HFF-Myc (cell line): ENCODE measurements around the gene RAD51B.
"Not testable (repeated sequence)": the region's sequence is repeated elsewhere in the genome, so short reads cannot be mapped to it uniquely, and the experiment has no call there.

ENCODE experiments used
- DNase-seq: peaks from one replicate; pipeline ENCODE4 v3.0.0-alpha.2; 2011; ENCODE audit warnings: low read depth; ENCODE audit errors: extremely low read depth
- H3K4me3 ChIP-seq: replicated peaks from 2 replicates; pipeline ENCODE4 v1.5.1; 2011; ENCODE audit warnings: low read depth, mild to moderate bottlenecking, control low read depth, low read length
- CTCF ChIP-seq: IDR thresholded peaks from 2 replicates; pipeline ENCODE4 v1.5.1; 2012; ENCODE audit warnings: mild to moderate bottlenecking, low read depth, low read length, control low read depth; ENCODE audit errors: missing control alignments

RAD51B gene

DNA sequence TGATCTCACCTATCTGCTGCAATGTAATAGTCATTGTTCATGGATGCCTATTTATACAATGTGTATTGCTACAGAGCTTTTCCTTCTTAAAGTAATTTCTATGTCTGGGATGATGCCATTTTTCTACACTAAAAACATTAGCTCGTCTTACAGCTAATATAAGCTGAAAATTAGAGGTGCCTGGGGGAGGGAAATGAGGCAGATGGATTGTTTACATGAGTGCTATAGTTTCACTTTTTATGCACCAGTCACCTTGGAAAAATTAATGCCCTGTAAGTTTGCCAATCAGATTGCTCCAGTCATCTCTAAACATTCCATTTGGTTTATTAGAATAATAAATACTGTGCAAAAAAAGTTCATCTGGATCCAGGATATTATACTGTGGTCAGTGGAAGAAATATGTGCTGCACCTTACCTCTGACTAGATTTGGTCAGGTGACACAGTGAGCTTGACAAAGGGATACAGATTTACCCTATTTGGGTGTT lies 436.2 kb downstream of the RAD51B start:
- no peak for DNase-seq
- no peak overlapping the region for H3K4me3 ChIP-seq
- TF ChIP-seq CTCF, result no peak

DNA sequence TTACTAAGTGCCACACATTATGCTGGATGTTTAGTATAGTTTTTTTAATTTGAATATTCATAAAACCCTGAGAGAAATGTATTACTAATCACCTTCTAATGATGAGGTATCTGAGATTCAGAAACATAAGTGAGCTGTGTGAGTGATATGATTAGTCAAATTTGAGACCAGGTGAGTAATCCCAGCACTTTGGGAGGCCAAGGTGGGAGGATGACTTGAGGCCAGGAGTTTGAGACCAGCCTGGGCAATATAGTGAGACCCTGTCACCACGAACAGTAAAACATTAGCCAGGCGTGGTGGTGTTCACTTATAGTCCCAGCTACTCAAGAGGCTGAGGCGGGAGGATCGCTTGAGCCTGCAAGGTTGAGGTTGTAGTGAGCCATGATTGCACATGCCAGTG lies 438.4 kb downstream of the RAD51B start:
- H3K4me3 ChIP-seq, result no peak overlapping the region
- no peak for DNase-seq
- TF ChIP-seq CTCF, result no peak

GRCh38 chr14:68258995-68259394 lies 439.4 kb downstream of the RAD51B start:
- not testable (repeated sequence) for DNase-seq, H3K4me3 ChIP-seq

GRCh38 chr14:68260121-68260520 lies 440.5 kb downstream of the RAD51B start:
- DNase-seq, result no peak
- no peak for TF ChIP-seq CTCF
- H3K4me3 ChIP-seq, result no peak overlapping the region

- TF ChIP-seq CTCF, result no peak
- DNase-seq, result no peak
Measured at GRCh38 chr14:68261092-68261842, 441.7 kb downstream of the RAD51B start.

DNA sequence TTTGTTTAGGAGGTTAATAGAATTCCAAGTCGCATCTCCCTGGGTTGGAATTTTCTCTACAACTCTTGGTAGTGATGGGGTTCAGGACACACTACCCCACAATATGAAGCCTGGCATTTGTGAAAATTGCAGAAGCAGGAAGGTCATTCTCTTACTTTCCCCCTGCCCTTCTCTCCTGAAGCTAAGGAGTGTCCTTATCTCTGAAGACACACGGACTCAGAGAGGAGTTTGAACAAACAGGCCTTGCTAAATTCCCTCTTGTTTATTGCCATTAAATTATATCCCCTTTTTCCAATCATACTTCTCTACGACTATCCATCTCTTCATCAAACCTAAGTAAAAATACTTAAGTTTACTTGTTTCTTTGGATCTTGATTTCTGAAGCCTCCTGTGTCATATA lies 443.0 kb downstream of the RAD51B start:
- TF ChIP-seq CTCF, result no peak
- H3K4me3 ChIP-seq, result no peak overlapping the region
- no peak for DNase-seq

More at GRCh38 chr14:68261092-68261842, 441.7 kb downstream of the RAD51B start:
- no peak overlapping the region for H3K4me3 ChIP-seq

DNA sequence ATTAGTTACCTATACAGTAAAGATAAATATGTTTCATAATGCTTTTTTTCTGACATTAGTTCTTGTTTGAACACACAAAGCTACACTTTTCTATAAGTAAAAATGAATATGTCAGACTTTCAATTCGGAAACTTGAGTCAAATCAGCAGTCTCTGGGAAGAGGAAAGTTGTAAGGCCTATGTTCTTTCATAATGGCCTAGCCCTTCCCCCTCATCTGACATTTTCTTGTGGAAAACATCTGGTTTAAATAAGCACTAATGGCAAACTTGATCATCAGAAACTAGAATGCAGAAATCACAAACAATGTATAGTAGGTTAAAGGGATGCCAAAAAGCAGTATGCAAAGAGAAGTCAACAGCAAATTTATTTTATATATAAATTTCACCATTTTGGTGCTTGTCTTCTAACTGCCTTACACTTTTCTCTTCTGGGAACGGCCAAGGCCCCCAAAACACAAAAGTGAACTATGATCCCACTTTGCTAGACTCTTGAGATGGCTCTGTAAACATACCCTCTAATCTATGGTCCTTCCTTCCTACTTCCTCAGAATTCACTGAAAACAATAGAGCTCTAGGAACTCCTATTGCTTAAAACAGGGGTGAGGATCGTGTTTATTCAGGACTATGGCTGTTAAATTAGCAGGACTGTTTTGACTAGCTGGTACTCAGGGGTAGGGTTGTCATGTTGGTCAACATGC lies 444.1 kb downstream of the RAD51B start:
- no peak overlapping the region for H3K4me3 ChIP-seq
- DNase-seq, result peak; percentile 32
- no peak for TF ChIP-seq CTCF
